ENCODE data around the gene FRMD4B. TPM values are rescaled to one million over a fixed set of nuclear protein-coding genes. Genes with fewer than 3 reads are reported as not detected.

The FRMD4B gene
- total RNA-seq, 2 experiments from 2014 or later: 29.1 to 32.8 TPM

- H3K36me3 Mint-ChIP-seq: no peaks in the 10 kb centered on the region
- CTCF ChIA-PET: interaction anchor here (1.4 to 4.9 kb wide), 2 partner anchors 9 to 94 kb away, joined by 3 to 25 read pairs; no protein-coding TSS in a partner anchor
Observed at GRCh38 chr3:69400683-69401082, 14.8 kb upstream of the FRMD4B start.

GRCh38 chr3:69392850-69393249 is 7.0 kb upstream of the FRMD4B start:
- no peak overlapping the region for H3K4me3 Mint-ChIP-seq
- DNase-seq: no peak
- ChIA-PET POLR2A (no interaction called here), CTCF (interaction anchor here (1.5 kb wide), 1 partner anchor 17 kb away, joined by 4 read pairs; no protein-coding TSS in a partner anchor)
- peaks cover 36% of the 10 kb centered on the region for H3K27me3 Mint-ChIP-seq
- no peaks in the 10 kb centered on the region for H3K9me3 Mint-ChIP-seq
- H3K4me1 Mint-ChIP-seq (ENCODE audit: low read depth): no peaks in the 10 kb centered on the region
- H3K36me3 Mint-ChIP-seq: no peaks in the 10 kb centered on the region
- H3K27ac Mint-ChIP-seq: no peak overlapping the region
- intact Hi-C loops (cut with micrococcal nuclease): no loop called here

More at GRCh38 chr3:69400683-69401082, 14.8 kb upstream of the FRMD4B start:
- Mint-ChIP-seq H3K27me3 (peaks cover 2% of the 10 kb centered on the region), H3K4me1 (ENCODE audit: low read depth) (no peaks in the 10 kb centered on the region), H3K27ac (no peak overlapping the region), H3K9me3 (peaks cover 10% of the 10 kb centered on the region), H3K4me3 (no peak overlapping the region)
- DNase-seq: no peak
- intact Hi-C loops (cut with micrococcal nuclease): no loop called here
- POLR2A ChIA-PET: no interaction called here

GRCh38 chr3:69392415-69392814 is 6.5 kb upstream of the FRMD4B start:
- Mint-ChIP-seq H3K4me1 (ENCODE audit: low read depth) (no peaks in the 10 kb centered on the region), H3K27ac (no peak overlapping the region), H3K9me3 (no peaks in the 10 kb centered on the region), H3K36me3 (no peaks in the 10 kb centered on the region), H3K4me3 (no peak overlapping the region), H3K27me3 (peaks cover 40% of the 10 kb centered on the region)
- ChIA-PET CTCF (interaction anchor here (1.5 kb wide), 1 partner anchor 17 kb away, joined by 4 read pairs; no protein-coding TSS in a partner anchor), POLR2A (no interaction called here)
- DNase-seq: no peak
- intact Hi-C loops (cut with micrococcal nuclease): no loop called here

GRCh38 chr3:69391554-69391953 is 5.7 kb upstream of the FRMD4B start:
- ChIA-PET POLR2A (no interaction called here), CTCF (no interaction called here)
- H3K9me3 Mint-ChIP-seq: no peaks in the 10 kb centered on the region
- H3K27me3 Mint-ChIP-seq: peaks cover 47% of the 10 kb centered on the region
- H3K4me1 Mint-ChIP-seq (ENCODE audit: low read depth): peaks cover 2% of the 10 kb centered on the region
- no peak overlapping the region for H3K27ac Mint-ChIP-seq
- no peak for DNase-seq
- no peak overlapping the region for H3K4me3 Mint-ChIP-seq
- intact Hi-C loops (cut with micrococcal nuclease): no loop called here
- no peaks in the 10 kb centered on the region for H3K36me3 Mint-ChIP-seq

- Mint-ChIP-seq H3K4me3 (no peak overlapping the region), H3K36me3 (no peaks in the 10 kb centered on the region), H3K27me3 (peaks cover 51% of the 10 kb centered on the region), H3K27ac (no peak overlapping the region), H3K4me1 (ENCODE audit: low read depth) (peaks cover 6% of the 10 kb centered on the region), H3K9me3 (no peaks in the 10 kb centered on the region)
- intact Hi-C loops (cut with micrococcal nuclease): no loop called here
- ChIA-PET POLR2A (no interaction called here), CTCF (no interaction called here)
- no peak for DNase-seq
Observed at GRCh38 chr3:69390771-69391170, 4.9 kb upstream of the FRMD4B start.

- Mint-ChIP-seq H3K4me1 (ENCODE audit: low read depth) (peaks cover 10% of the 10 kb centered on the region), H3K27me3 (peaks cover 56% of the 10 kb centered on the region), H3K9me3 (no peaks in the 10 kb centered on the region), H3K36me3 (no peaks in the 10 kb centered on the region), H3K27ac (no peak overlapping the region), H3K4me3 (no peak overlapping the region)
- intact Hi-C loops (cut with micrococcal nuclease): no loop called here
- POLR2A ChIA-PET: no interaction called here
- DNase-seq: no peak
- CTCF ChIA-PET: interaction anchor here (1.0 to 1.1 kb wide), 3 partner anchors 20 to 270 kb away, joined by 3 to 5 read pairs (median 3); no protein-coding TSS in a partner anchor
Observed at GRCh38 chr3:69389520-69390248, 3.8 kb upstream of the FRMD4B start.

GRCh38 chr3:69388241-69388640 is 2.4 kb upstream of the FRMD4B start:
- Mint-ChIP-seq H3K27me3 (peaks cover 60% of the 10 kb centered on the region), H3K4me3 (no peak overlapping the region), H3K27ac (no peak overlapping the region), H3K36me3 (no peaks in the 10 kb centered on the region), H3K9me3 (no peaks in the 10 kb centered on the region), H3K4me1 (ENCODE audit: low read depth) (peaks cover 10% of the 10 kb centered on the region)
- intact Hi-C loops (cut with micrococcal nuclease): no loop called here
- ChIA-PET POLR2A (no interaction called here), CTCF (interaction anchor here (0.9 to 2.2 kb wide), 2 partner anchors 22 to 268 kb away, joined by 3 to 11 read pairs; no protein-coding TSS in a partner anchor)
- DNase-seq: no peak

- H3K27me3 Mint-ChIP-seq: peaks cover 56% of the 10 kb centered on the region
- no peak for DNase-seq
- peak overlapping the region; percentile 49 for H3K4me3 Mint-ChIP-seq
- H3K36me3 Mint-ChIP-seq: no peaks in the 10 kb centered on the region
- ChIA-PET CTCF (interaction anchor here (0.6 to 2.2 kb wide), 11 partner anchors 11 to 267 kb away, joined by 3 to 21 read pairs (median 3); no protein-coding TSS in a partner anchor), POLR2A (no interaction called here)
- intact Hi-C loops (cut with micrococcal nuclease): no loop called here
- H3K27ac Mint-ChIP-seq: no peak overlapping the region
- H3K4me1 Mint-ChIP-seq (ENCODE audit: low read depth): peaks cover 10% of the 10 kb centered on the region
- H3K9me3 Mint-ChIP-seq: no peaks in the 10 kb centered on the region
Observed at GRCh38 chr3:69386556-69387385, 883 bp upstream of the FRMD4B start.

- intact Hi-C loops (cut with micrococcal nuclease): no loop called here
- DNase-seq: no peak
- Mint-ChIP-seq H3K9me3 (no peaks in the 10 kb centered on the region), H3K36me3 (no peaks in the 10 kb centered on the region), H3K27me3 (peaks cover 53% of the 10 kb centered on the region), H3K27ac (no peak overlapping the region), H3K4me3 (peak overlapping the region; percentile 58), H3K4me1 (ENCODE audit: low read depth) (peaks cover 10% of the 10 kb centered on the region)
- CTCF ChIA-PET: interaction anchor here (1.1 to 1.8 kb wide), 7 partner anchors 11 to 224 kb away, joined by 3 to 21 read pairs (median 3); no protein-coding TSS in a partner anchor
- POLR2A ChIA-PET: no interaction called here
Observed at GRCh38 chr3:69385123-69385722, 665 bp downstream of the FRMD4B start.

GRCh38 chr3:69384326-69384725 is 1.6 kb downstream of the FRMD4B start:
- CTCF ChIA-PET: interaction anchor here (1.8 kb wide), 1 partner anchor 42 kb away, joined by 8 read pairs; no protein-coding TSS in a partner anchor

GRCh38 chr3:69379661-69380060 is 6.2 kb downstream of the FRMD4B start:
- POLR2A ChIA-PET: no interaction called here
- Mint-ChIP-seq H3K27ac (no peak overlapping the region), H3K4me1 (ENCODE audit: low read depth) (no peaks in the 10 kb centered on the region), H3K9me3 (no peaks in the 10 kb centered on the region), H3K27me3 (peaks cover 10% of the 10 kb centered on the region), H3K36me3 (no peaks in the 10 kb centered on the region), H3K4me3 (no peak overlapping the region)
- CTCF ChIA-PET: no interaction called here
- intact Hi-C loops (cut with micrococcal nuclease): no loop called here
- DNase-seq: no peak

More at GRCh38 chr3:69384326-69384725, 1.6 kb downstream of the FRMD4B start:
- no peak overlapping the region for H3K27ac Mint-ChIP-seq
- no peak for DNase-seq
- no peaks in the 10 kb centered on the region for H3K36me3 Mint-ChIP-seq
- intact Hi-C loops (cut with micrococcal nuclease): no loop called here
- POLR2A ChIA-PET: interaction anchor here (0.5 kb wide), 1 partner anchor 210 kb away, joined by 4 read pairs; no protein-coding TSS in a partner anchor
- H3K4me3 Mint-ChIP-seq: no peak overlapping the region
- no peaks in the 10 kb centered on the region for H3K9me3 Mint-ChIP-seq
- peaks cover 10% of the 10 kb centered on the region for H3K4me1 Mint-ChIP-seq (ENCODE audit: low read depth)
- peaks cover 49% of the 10 kb centered on the region for H3K27me3 Mint-ChIP-seq

Data from activated CD4-positive, alpha-beta memory T cell treated with anti-CD3 and anti-CD28 coated beads for 36 hours (primary cell).